Jurkat, Clone E6-1 (cell line): ENCODE measurements around the gene PCDH1.
"Not testable (repeated sequence)": the region's sequence is repeated elsewhere in the genome, so short reads cannot be mapped to it uniquely, and the experiment has no call there.

Experiments used
- DNase-seq: peaks from one replicate; pipeline ENCODE4 v3.0.0-alpha.2; 2011; ENCODE audit warnings: low read depth, low spot score
- H3K4me3 ChIP-seq: 2 replicates; pipeline ENCODE4 v1.5.1; 2011; ENCODE audit warnings: mild to moderate bottlenecking, low read length, control low read depth, moderate library complexity

The PCDH1 gene

DNA sequence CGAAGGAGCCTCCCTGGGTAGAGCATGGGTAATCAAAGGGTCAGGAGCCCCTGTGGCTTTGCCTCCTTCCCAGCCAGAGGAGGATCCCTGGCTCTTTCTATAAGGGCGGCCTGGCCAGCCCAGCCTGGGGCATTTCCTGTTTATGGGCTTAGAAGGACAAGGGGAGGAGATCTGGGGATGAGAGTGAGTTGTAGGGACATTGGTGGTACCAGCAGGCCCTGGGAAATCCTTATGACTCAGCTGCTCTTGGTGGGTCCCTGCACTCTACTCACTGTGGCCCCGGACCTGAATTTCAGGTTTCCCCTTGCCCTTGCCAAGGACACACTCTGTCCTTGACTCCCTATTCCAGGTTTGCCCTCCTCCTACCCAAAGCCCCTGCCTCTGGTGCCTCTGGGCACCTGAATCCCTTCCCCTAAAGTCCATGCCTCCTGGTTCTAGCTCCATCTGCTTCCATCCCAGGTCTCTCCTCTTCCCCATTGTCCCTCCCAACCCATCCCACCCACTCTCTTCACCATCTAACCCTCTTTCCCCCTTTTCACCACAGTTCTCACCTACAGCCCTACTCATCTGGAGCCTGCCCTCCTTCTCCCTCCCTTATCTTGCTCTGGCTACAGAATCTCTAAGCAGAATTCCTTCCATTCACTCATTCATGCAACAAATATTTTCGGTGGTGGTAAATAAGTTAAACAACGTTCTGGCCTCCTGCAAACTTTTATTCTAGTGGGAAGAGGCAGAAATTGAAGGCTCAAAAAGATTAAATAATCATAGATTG is 34.9 kb downstream of the PCDH1 start:
- no peak overlapping the region for H3K4me3 ChIP-seq

DNA sequence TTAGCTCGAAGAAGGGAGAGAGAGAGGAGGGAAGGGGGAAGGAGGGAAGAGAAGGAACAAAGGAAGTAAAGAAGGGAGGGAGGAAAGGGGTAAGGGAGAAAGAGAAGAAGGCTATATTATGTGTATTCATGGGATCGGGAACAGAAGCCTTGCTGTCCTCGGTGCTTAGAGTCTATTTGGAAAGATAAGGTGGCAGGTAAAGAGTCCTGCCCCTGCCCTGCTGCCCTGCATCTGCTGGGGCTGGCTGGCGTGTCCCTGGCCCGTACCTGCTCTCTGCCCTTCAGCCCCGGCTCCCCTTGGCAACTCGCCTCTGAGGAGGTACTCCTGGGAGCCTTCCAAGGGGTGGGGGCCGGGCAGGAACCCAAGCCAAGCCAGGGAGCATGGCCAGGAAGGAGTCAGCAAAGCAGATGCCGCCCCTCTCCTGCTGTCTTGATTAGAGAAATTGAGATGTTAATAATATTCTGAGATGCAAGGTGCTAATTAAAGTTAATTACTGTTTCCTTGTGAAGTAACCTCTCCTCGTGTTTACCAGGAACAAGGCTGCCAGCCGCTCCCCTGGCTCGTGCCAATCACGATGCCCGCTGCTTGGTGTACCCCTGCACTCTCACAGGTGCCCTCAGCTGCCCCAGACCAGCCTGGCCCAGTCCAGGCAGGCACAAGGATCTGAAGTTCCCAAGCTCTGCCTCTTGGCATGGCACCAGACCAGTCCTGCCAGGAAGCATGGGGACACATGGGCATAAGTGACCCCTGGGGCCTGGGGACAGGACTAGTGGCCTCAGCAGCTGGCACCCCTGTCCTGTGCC is 36.6 kb downstream of the PCDH1 start:
- H3K4me3 ChIP-seq = no peak overlapping the region
- DNase-seq = no peak

More for the DNA sequence above, 34.9 kb downstream of the PCDH1 start:
- no peak for DNase-seq

DNA sequence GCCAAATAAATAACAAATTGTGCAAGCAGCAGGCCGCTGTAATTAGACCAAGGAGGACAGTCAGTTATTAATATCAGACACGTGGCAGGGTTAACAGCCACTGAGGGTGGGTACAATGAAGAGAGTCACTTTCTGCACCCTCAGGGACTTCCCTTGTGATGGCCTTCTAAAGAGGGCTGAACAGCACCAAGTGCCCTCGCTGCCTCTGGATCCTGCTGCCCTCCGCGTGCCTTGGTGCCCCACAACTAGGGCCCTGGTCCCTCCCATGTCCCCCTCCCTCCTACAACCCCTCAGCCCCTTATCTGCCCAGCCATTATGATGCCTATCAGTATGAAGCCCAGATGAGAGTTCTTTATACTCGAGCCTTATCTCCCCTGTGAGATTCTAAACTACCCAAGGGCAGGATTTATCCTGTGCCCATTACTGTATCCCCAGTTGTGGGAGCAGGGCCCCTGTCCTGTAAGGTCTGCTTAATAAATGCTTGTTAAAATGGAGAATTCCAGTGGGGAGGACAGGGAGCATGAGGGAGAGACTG is 37.3 kb downstream of the PCDH1 start:
- H3K4me3 ChIP-seq = no peak overlapping the region
- DNase-seq = no peak

DNA sequence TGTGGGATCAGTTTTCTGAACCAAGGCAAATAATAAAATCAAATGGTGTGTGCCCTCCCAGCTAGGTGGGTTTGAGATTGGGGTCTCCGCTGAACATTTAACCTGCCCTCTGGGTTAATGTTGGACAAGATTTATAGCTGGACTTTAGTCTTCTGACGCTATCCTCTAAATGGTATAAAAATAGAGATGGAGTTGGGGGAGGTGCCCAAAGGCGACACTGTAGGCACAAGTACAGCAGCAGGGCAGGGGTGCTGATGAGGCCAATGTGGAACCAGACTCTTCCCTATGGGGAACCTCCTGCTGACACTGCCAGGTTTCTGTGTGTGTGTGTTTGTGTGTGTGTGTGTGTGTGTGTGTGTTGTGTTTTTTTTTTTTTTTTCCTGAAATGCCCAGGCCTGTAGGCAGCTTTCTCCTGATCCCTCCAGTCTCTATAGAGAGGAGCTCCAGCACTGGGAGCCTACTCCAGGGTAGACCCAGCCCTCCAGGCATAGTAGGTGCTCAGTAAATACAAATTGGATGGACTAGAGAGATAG is 37.9 kb downstream of the PCDH1 start:
- no peak for DNase-seq
- H3K4me3 ChIP-seq = no peak overlapping the region

DNA sequence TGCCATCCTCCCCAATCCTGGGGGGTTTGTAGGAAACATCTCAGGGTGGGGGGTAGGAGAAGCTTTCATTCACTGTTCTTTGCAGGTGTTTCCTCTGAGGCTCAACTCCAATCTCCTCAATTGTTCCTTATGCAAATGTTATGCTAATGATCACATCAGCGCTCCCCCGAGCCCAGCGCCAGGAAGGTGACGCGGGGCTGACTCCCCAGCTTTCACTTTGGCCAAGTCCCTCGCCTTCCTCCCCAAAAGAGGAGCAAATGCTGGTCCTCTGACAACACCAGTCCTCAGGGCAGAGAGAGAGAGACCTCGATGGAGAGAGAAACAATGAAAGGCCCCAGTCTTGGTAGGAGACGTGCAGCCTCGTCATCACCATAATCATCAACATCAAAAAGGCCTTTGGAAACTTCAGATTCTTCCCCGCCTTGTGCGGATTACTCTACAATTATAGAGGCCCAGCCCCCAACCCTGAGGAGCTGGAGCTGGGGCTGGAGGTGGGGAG is 39.1 kb downstream of the PCDH1 start:
- H3K4me3 ChIP-seq = no peak overlapping the region
- no peak for DNase-seq

DNA sequence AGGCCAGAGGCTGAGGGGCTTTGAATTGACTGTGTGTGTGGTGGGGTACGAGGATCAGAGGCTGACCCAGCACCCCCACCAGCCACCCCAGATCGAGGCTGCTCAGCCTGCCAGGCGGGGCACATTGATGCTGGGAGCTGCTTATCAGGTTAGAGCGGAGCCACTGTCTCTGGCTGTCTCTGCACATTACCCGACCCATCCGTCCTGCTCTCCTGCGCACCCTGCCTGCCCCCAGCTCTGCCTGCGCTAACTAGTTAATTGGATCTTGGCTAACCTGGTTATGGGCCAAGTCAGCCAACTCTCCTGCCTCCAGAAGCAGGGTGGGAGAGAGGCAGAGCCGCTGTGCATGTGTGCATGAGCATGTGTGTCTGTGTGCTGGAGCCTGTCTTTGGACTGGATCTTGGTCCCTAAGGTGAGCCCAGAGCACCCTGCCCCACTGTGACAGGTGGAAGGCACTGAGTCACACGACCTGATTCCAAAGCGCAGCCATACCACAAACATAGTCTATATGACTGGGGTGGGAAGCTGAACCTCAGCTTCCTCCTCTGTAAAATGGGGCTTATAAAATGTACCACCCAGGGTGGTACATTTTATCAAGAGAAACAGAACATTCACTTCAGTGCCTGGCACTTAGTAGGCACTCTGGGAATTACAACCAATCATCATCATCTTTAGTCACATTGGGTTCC is 39.7 kb downstream of the PCDH1 start:
- DNase-seq = no peak
- H3K4me3 ChIP-seq = no peak overlapping the region

DNA sequence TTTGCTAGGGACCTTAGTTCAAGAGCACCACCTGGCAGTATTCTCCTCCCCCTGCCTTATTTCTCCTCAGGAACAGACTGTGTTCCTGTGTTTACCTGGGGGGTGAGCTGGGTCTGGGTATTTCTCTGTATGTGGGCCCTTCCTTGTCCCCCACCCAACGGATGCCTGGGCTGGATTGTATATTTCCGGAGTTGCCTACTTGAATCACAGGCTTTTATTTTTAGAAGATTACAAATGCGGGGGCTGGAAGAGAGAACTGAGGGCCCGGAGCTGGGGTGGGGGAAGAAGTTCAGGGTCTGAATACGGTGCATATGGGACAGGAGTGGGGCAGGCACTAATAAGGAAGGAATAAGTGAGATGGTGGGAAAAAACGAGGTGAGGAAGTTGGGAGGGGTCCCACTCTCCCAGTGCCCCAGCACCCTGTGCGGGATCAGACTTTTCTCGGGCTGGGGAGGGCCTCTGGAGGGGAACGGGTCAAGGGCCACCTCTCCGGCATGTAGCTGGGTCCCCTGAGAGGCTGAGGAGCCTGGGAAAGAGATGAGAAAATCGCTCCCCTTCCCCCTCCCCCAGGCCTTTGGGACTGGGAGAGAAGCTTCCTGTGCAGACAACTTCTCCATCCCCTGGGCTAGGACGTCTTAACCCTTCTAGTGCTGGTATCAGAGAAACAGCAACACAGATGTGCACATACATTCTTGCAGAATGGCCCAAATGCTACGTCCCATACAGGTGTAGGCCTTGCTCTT is 42.1 kb downstream of the PCDH1 start:
- no peak for DNase-seq
- no peak overlapping the region for H3K4me3 ChIP-seq

DNA sequence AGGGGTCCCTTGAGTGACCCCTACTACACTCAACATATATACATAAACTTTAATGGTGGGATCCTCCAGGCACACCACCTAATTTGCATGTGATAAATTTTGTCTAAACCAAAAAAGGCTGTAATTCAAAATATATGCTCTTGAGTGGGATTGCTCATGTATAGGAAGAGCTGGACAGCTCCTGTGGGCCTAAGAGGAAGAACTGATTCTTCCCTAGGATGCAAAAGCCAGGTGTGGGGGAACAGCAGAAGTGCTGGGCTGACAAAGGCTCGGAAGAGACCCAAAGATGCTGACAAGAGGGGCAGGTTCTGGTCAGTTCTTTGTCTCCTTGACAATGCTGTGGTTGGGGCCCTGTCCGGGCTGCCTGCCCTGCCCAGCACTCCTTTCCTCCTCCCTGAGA is 43.9 kb downstream of the PCDH1 start:
- no peak overlapping the region for H3K4me3 ChIP-seq
- DNase-seq = no peak

DNA sequence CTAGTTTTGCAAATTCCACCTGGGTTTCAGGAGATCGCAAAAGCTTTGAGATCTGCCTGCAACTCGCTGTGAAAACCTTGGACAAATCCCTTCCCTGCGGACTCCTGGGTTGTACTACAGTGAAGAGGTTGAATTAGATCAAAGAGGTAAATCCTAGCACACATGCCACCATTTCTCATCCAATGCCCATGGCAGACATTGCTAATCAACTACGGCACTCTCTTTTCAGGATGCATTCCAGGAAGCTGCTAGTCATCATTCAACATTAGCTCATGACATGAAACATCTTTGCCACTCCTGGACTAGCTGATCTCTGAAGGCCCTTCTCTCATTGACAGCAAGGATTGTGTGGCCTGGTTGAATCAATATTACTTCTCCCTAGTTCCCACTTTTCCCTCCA is 46.1 kb downstream of the PCDH1 start:
- DNase-seq = no peak

DNA sequence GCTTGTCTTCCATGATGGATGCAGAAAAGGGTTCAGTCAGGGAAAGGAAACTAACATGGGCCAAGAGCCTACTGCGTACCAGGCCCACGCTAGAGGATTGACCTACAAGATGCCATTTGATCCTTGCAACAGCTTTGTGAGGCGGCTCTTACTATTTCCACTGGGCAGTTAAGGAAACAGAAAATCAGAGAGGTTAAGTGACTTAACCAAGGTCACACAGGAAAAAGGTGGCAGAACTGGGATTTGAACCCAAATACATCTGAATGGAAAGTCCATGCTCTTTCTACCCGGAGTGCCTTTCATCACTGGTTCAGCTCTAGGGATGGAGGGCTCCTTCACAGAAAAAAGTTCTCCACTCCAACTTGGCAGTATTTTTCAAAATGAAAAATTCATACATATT is 50.0 kb downstream of the PCDH1 start:
- DNase-seq = no peak

More for the DNA sequence above, 46.1 kb downstream of the PCDH1 start:
- H3K4me3 ChIP-seq = no peak overlapping the region

DNA sequence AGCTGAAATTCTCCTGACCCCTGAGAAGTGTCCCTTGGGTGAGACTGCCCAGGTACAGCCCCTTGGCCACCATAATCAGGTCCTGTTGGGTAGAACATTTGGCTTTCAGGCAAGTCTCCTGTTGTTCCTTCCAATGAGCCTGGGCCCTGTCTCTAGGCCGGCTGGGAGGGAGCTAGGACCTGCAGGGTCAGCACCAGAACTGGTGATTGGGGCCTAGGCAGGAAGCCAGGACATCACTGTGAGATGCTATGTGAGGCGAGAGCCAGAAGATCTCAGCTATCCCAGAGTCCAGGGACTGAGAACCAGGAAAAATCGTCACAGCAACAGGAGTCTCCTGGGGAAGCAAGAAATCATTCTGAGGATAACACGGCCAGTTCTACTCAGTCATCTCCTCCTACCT is 51.5 kb downstream of the PCDH1 start:
- no peak for DNase-seq
- no peak overlapping the region for H3K4me3 ChIP-seq

More for the DNA sequence above, 50.0 kb downstream of the PCDH1 start:
- H3K4me3 ChIP-seq = no peak overlapping the region

DNA sequence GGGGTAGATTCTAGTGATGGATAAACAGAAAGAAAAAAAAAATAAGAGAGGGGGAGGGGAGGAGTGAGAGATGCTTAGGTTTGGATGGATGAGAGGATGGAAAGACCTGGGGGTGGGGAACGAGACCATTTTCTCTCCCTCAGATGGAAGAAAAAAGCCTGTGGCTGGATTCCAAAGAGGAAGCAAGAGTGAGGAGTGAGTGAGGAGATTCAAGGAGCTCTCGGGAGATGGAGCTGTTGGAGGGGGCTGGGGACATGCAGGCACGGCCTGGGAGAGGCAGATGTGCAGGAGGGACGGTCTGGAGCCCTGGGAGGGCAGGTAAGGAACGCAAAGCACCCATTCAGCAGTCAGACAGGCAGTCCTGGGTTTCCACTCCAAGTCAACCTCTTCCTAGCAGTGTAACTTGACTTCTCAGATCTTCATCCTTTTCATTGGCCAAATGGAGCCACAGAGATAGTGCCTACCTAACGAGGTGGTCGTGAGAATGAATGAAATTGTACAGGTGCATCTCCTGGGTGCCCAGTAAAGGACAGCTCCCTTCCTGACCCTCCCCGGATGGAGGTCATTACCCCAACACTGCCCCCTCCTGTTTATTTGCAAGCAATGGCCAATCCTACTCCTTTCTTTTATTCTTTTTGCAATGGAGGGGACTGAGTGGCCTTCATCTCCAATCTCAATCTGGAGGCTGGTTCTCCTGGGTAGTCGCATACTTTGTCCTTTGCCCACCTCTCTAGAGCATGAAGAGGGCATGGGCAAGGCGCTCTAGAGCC is 52.2 kb downstream of the PCDH1 start:
- no peak overlapping the region for H3K4me3 ChIP-seq
- no peak for DNase-seq

DNA sequence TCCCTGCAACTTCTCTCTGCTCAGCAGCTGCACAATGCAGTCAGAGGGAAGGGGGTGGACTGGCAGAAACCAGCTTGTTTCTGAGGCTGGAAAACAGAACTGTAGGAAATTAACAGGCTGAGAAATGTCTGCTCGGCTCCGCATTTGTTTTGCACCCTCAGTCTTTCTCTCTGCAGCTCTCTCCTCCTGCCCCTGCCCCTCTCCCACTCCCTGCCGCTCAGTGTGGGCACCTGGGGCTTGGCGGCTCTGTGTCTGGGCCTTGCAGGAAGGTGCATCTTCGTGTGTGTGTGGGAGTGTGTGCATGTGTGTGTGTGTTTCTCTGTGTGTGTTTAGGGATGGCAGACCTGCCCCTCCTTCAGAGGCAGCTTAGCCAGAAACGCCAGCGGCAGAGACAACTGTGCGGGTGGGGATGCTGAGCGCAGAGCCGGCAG is 53.0 kb downstream of the PCDH1 start:
- H3K4me3 ChIP-seq = no peak overlapping the region
- no peak for DNase-seq

DNA sequence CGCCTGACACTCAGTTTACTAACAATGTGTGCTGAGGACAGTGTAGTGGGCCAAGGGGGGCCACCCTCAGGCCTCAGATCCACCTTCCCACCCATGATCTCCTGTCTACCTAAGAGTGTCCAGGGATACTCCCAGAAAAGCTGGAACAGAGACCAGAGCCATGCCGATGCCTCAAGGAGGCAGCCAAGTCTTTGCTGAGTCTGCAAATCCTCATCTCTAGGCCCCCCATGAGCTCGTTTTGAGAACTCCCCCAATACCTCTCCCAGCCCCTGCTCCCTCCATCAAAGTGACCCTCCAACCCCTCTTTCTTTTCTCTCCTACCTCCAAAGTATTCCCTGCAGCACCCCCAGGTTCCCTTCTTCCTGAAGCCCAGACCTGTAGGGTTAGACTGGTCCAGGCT is 53.5 kb downstream of the PCDH1 start:
- H3K4me3 ChIP-seq = no peak overlapping the region
- DNase-seq = no peak

DNA sequence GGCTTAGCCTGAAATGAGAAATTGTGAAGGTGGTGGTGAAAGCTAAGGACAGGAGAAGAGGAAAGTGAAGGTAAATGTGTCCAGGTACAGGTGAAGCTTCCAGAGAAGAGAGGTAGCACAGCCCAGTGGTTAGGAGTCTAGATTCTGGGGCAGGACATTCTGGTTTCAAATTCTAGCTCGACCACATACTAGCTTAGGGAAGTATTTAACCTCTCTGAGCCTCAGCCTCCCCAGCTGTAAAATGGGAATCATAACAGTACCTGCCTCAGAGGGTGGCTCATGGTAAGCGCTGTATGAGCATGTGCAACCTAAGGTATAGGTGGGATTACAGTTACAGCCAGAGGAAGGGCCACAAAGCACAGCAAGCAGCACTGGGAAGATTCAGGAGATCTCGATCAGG is 55.2 kb downstream of the PCDH1 start:
- DNase-seq = no peak
- H3K4me3 ChIP-seq = no peak overlapping the region

DNA sequence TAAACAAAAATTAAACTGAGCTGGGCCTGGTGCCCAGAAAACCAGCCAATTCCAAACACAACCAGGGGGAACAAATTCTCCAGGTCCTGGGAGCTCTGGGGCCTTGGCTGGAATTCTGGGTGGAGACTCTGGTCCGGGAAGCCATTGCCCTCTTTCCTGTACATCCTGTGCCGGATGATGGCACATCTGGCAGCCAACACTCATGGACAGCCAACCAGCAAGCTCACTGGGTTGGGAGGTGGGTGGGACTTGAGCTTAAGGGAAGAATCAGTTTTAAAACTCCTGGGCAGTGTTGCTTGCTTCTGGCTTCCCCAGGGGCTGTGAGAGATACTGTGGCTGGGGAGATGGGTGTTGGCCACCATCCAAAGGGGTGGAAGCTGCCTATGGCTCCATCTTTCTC is 56.1 kb downstream of the PCDH1 start:
- no peak overlapping the region for H3K4me3 ChIP-seq
- DNase-seq = no peak

DNA sequence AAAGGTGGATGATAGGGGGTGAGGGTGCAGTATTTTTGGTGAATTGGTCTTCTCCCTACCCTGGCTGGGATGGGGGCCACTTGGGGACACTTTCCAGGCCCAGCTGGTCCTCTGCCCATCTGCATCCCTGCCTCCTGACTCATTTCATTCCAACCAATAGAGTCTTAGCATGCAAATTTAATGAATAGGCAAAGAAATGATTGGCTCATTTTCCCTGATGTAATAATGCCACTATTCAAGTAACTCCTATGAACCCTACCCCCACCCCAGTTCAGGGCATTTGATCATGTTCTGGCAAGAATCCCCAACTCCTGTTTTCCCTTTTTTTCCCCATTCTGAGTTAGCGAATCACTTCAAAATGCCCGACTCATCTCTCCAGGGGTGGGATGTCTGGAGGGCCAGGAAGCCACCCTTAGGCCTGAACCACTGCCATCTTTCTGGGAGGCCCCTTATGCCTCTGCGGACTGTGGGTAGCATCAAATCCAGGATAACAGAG is 56.7 kb downstream of the PCDH1 start:
- no peak for DNase-seq

DNA sequence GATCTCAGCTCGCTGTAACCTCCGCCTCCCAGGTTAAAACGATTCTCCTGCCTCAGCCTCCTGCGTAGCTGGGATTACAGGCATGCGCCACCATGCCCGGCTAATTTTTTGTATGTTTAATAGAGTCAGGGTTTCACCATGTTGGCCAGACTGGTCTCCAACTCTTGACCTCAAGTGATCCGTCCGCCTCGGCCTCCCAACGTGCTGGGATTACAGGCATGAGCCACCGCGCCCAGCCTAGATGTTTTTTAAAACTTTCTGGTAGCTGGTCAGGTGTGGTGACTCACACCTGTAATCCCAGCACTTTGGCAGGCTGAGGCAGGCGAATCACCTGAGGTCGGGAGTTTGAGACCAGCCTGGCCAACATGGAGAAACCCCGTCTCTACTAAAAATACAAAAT is 57.5 kb downstream of the PCDH1 start:
- DNase-seq, H3K4me3 ChIP-seq: not testable (repeated sequence)

More for the DNA sequence above, 56.7 kb downstream of the PCDH1 start:
- no peak overlapping the region for H3K4me3 ChIP-seq
